SK-N-SH (cell line): ENCODE measurements around the gene TBX4. TPM values are rescaled to one million over a fixed set of nuclear protein-coding genes. Genes with fewer than 3 reads are reported as not detected.

ENCODE experiments used
- CTCF ChIA-PET: fragments of 300-600, 350-600 bp; formaldehyde crosslinking; extraction: SDS; loops from one replicate; lab custom pipeline; 2021; lab: Yijun Ruan, JAX
- POLR2A ChIA-PET: fragments of 350-600 bp; sonication (Branson Sonifier 250); formaldehyde crosslinking; extraction: SDS; loops from one replicate; lab custom pipeline; 2020; ENCODE audit warnings: antibody characterized with exemption, inconsistent platforms; lab: Yijun Ruan, JAX
- DNase-seq: peaks from one replicate; pipeline ENCODE4 v3.0.0; 2012
- H2AFZ ChIP-seq: fragments of 200-600 bp; sonication (generic); 2 replicates; pipeline ENCODE4 v1.8.1; 2016; ENCODE audit warnings: antibody characterized with exemption, mild to moderate bottlenecking, low read depth
- H3F3A ChIP-seq: fragments of 200-600 bp; sonication (generic); replicated peaks from 2 replicates; pipeline ENCODE3; 2016; ENCODE audit warnings: antibody characterized with exemption, mild to moderate bottlenecking; ENCODE audit not compliant: insufficient read depth
- H3K27ac ChIP-seq, 2 experiments: fragments of 200-500 bp in 1 of 2; fragments of 200-600 bp in 1 of 2; sonication (Bioruptor generic) in 1 of 2; sonication (generic), shearing (Covaris generic) in 1 of 2; 2 replicates each; pipeline versions ENCODE4 v1.5.1 to v1.6.1; 2014 to 2016; ENCODE audit warnings: low read depth in 2 of 2, inconsistent platforms in 1 of 2, low read length in 1 of 2, mild to moderate bottlenecking in 1 of 2, mixed read lengths in 1 of 2
- H3K27me3 ChIP-seq: fragments of 200-600 bp; sonication (generic), shearing (Covaris generic); 2 replicates; pipeline ENCODE4 v1.6.1; 2016; ENCODE audit warnings: mixed run types; ENCODE audit not compliant: insufficient read depth
- H3K36me3 ChIP-seq, 2 experiments: fragments of 200-500 bp in 1 of 2; fragments of 200-600 bp in 1 of 2; sonication (Bioruptor generic) in 1 of 2; sonication (generic) in 1 of 2; replicated peaks in 1 of 2; 2 replicates each; pipeline versions ENCODE3 to v1.5.1; 2014 to 2016; ENCODE audit warnings: low read length in 1 of 2, mild to moderate bottlenecking in 1 of 2; ENCODE audit not compliant: insufficient read depth in 2 of 2, control insufficient read depth in 1 of 2
- H3K4me1 ChIP-seq, 2 experiments: fragments of 200-500 bp in 1 of 2; fragments of 200-600 bp in 1 of 2; sonication (Bioruptor generic) in 1 of 2; sonication (generic), shearing (Covaris generic) in 1 of 2; 2 replicates each; pipeline versions ENCODE4 v1.5.1 to v1.6.1; 2014 to 2016; ENCODE audit warnings: low read depth in 1 of 2, low read length in 1 of 2, mixed run types in 1 of 2; ENCODE audit not compliant: insufficient read depth in 2 of 2, control insufficient read depth in 1 of 2
- H3K4me2 ChIP-seq: fragments of 200-600 bp; sonication (generic), shearing (Covaris generic); 2 replicates; pipeline ENCODE4 v1.6.1; 2017; ENCODE audit warnings: mixed run types
- H3K4me3 ChIP-seq, 2 experiments: fragments of 200-500 bp in 1 of 2; fragments of 200-600 bp in 1 of 2; sonication (Bioruptor generic) in 1 of 2; sonication (generic), shearing (Covaris generic) in 1 of 2; 2 replicates each; pipeline versions ENCODE4 v1.5.1 to v1.8.1; 2014 to 2016; ENCODE audit warnings: low read depth in 2 of 2, inconsistent platforms in 1 of 2, low read length in 1 of 2, mild to moderate bottlenecking in 1 of 2, mixed read lengths in 1 of 2, moderate library complexity in 1 of 2
- H3K79me2 ChIP-seq: fragments of 200-600 bp; sonication (generic); 2 replicates; pipeline ENCODE4 v1.8.1; 2017; ENCODE audit warnings: mild to moderate bottlenecking; ENCODE audit not compliant: insufficient read depth
- H3K9ac ChIP-seq: fragments of 200-600 bp; sonication (generic); 2 replicates; pipeline ENCODE4 v1.6.1; 2017; ENCODE audit warnings: mixed run types
- H3K9me2 ChIP-seq: fragments of 200-600 bp; sonication (generic); 2 replicates; pipeline ENCODE4 v1.6.1; 2017; ENCODE audit warnings: mixed run types
- H3K9me3 ChIP-seq: fragments of 200-600 bp; sonication (generic); 2 replicates; pipeline ENCODE4 v1.6.1; 2017; ENCODE audit warnings: mixed run types, mild to moderate bottlenecking, moderate library complexity
- H4K20me1 ChIP-seq: fragments of 200-600 bp; sonication (generic); 2 replicates; pipeline ENCODE4 v1.6.1; 2017; ENCODE audit warnings: mild to moderate bottlenecking, mixed run types; ENCODE audit not compliant: insufficient read depth
- EP300 ChIP-seq, 2 experiments: IDR thresholded peaks; 2 replicates each; pipeline versions ENCODE4 v1.4.0 to v1.6.1; 2012; ENCODE audit warnings: borderline replicate concordance in 1 of 2, low read depth in 1 of 2, low read length in 1 of 2
- GABPA ChIP-seq: IDR thresholded peaks from 2 replicates; pipeline ENCODE4 v1.4.0; 2012; ENCODE audit warnings: low read depth, mild to moderate bottlenecking
- GATA2 ChIP-seq: sonication (generic); formaldehyde crosslinking; IDR thresholded peaks from 2 replicates; pipeline ENCODE4 v1.5.0; 2020; ENCODE audit warnings: mild to moderate bottlenecking, missing genetic modification reagents
- MEF2A ChIP-seq: IDR thresholded peaks from 2 replicates; pipeline ENCODE4 v1.4.0; 2012; ENCODE audit warnings: low read depth, borderline replicate concordance
- MXI1 ChIP-seq: IDR thresholded peaks from 2 replicates; pipeline ENCODE4 v1.6.1; 2012; ENCODE audit warnings: mild to moderate bottlenecking, low read depth, low read length, improper control_type of control experiment
- NFIC ChIP-seq: IDR thresholded peaks from 2 replicates; pipeline ENCODE4 v1.4.0; 2012; ENCODE audit warnings: borderline replicate concordance
- RCOR1 ChIP-seq: fragments of 150-350 bp; IDR thresholded peaks from 2 replicates; pipeline ENCODE4 v1.6.1; 2017; ENCODE audit warnings: antibody characterized with exemption, low read length
- SIN3A ChIP-seq: IDR thresholded peaks from 2 replicates; pipeline ENCODE4 v1.6.1; 2012; ENCODE audit warnings: low read depth, mild to moderate bottlenecking, low read length, moderate library complexity, borderline replicate concordance
- SMC3 ChIP-seq: IDR thresholded peaks from 2 replicates; pipeline ENCODE4 v1.6.1; 2012; ENCODE audit warnings: low read depth, low read length, improper control_type of control experiment
- TEAD4 ChIP-seq: IDR thresholded peaks from 2 replicates; pipeline ENCODE4 v1.4.0; 2012; ENCODE audit warnings: mild to moderate bottlenecking, borderline replicate concordance; ENCODE audit not compliant: insufficient read depth
- WGBS: methylation state at CpG from one replicate; pipeline ENCODE4 v1.1.6; 2017; ENCODE audit warnings: low lambda C conversion rate; 5-methylcytosine and 5-hydroxymethylcytosine counted together
- polyA plus RNA-seq, 3 experiments: library from polyadenylated mRNA; depleted of rRNA; stranded (reverse); fragments of >200 nt; gene quantifications; 2 replicates each; pipeline ENCODE4 v1.2.3, GENCODE V29; 2012
- TF ChIP-seq, protein P1 (sequence below): IDR thresholded peaks from 2 replicates; pipeline ENCODE4 v1.4.0; 2012; ENCODE audit warnings: low read depth, borderline replicate concordance

The TBX4 gene
- polyA plus RNA-seq, 1 of the 3 experiments (the other 2 are of a cell fraction), result 0.02 TPM

DNA sequence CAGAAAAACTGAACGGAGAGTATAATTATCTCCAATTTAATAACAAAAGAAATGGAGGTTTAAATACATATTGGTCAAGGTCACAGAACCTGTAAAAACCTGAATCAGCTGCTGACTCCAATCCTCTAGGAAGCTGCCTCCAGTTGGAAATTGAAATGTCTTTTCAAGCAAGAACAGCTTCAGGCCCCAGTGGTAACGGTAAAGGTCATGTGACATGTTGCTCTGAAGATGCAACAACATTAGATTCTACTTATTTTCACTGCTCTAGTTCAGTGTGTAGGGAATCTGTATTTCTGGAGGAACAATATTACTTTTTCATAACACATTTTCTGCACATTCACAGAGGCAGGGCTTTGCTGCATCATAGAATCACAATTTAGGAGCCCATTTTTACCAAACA is 58.8 kb downstream of the TBX4 start:
- H3K9me2 ChIP-seq, result no peaks in the 10 kb centered on the region
- WGBS, result 74% methylated on average over 2 of the region's 2 CpGs
- no peaks in the 10 kb centered on the region for H3K36me3 ChIP-seq
- H3K4me2 ChIP-seq, result no peak overlapping the region
- POLR2A ChIA-PET, result interaction anchor here (0.6 kb wide), 1 partner anchor 1825 kb away, joined by 3 read pairs; no protein-coding TSS in a partner anchor
- no peak overlapping the region for H3K9ac ChIP-seq
- no peaks in the 10 kb centered on the region for H3K4me1 ChIP-seq
- H2AFZ ChIP-seq, result no peak overlapping the region
- no peaks in the 10 kb centered on the region for H3F3A ChIP-seq
- no peaks in the 10 kb centered on the region for H3K27me3 ChIP-seq
- H3K79me2 ChIP-seq, result no peaks in the 10 kb centered on the region
- no peaks in the 10 kb centered on the region for H4K20me1 ChIP-seq
- TF ChIP-seq RCOR1 (no peak), SIN3A (no peak), EP300 (IDR thresholded peaks at IDR 0.05; ENCODE audit: borderline replicate concordance in 1 of 2, low read depth in 1 of 2, low read length in 1 of 2) (no peak), NFIC (no peak), TEAD4 (no peak), MEF2A (no peak)
- CTCF ChIA-PET, result interaction anchor here (1.0 to 1.4 kb wide), 3 partner anchors 12 to 94 kb away, joined by 3 to 4 read pairs (median 3); no protein-coding TSS in a partner anchor
- H3K4me3 ChIP-seq, result no peak overlapping the region
- no peak for DNase-seq
- H3K9me3 ChIP-seq, result no peaks in the 10 kb centered on the region
- H3K27ac ChIP-seq, result no peak overlapping the region

DNA sequence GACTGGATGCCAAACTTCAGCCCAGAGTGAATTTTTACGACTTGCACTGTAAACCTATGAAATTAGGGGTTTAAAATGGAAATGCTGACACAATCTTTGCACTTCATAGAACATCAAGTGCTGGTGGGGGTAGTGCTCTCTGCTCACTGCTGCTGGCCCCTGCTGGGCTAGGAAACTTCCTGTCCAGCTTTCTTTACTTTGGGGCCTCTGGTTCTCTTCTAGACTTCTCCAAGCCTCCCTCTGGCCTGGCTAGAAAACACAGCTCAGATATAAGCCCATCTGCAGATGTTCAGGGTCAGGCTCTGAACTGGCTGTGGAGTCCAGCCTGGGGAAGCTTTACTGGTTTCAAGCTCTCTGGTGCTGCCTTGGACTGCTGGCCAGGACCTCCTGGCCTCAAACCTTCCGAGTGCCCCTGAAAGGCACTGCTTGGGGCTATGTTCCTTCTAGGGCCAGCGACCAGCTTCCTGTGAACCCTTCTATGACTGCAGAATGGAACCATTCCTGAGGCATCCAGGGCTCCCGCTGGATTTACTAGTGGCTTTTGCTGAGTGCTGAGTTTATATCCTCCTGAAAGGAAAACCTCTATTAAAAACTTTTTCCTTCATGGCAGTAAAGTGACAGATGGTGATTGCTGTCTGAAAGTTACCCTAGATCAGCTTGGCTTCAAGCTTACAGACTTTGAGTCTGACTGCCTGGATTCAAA is 59.4 kb downstream of the TBX4 start:
- no peaks in the 10 kb centered on the region for H3K4me1 ChIP-seq
- TF ChIP-seq TEAD4 (no peak), GATA2 (CRISPR knock-in tag) (no peak), SMC3 (no peak), SIN3A (no peak), RCOR1 (no peak), MEF2A (no peak), MXI1 (no peak), GABPA (no peak)
- TF ChIP-seq, protein P1, sequence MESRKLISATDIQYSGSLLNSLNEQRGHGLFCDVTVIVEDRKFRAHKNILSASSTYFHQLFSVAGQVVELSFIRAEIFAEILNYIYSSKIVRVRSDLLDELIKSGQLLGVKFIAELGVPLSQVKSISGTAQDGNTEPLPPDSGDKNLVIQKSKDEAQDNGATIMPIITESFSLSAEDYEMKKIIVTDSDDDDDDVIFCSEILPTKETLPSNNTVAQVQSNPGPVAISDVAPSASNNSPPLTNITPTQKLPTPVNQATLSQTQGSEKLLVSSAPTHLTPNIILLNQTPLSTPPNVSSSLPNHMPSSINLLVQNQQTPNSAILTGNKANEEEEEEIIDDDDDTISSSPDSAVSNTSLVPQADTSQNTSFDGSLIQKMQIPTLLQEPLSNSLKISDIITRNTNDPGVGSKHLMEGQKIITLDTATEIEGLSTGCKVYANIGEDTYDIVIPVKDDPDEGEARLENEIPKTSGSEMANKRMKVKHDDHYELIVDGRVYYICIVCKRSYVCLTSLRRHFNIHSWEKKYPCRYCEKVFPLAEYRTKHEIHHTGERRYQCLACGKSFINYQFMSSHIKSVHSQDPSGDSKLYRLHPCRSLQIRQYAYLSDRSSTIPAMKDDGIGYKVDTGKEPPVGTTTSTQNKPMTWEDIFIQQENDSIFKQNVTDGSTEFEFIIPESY, result no peak
- TF ChIP-seq, all 33 proteins: peak for 0
- Histone ChIP-seq H3K9ac (no peak overlapping the region), H3K4me3 (no peak overlapping the region), H4K20me1 (no peaks in the 10 kb centered on the region), H3K36me3 (no peaks in the 10 kb centered on the region), H3K79me2 (no peaks in the 10 kb centered on the region), H3F3A (no peaks in the 10 kb centered on the region), H3K9me2 (no peaks in the 10 kb centered on the region), H2AFZ (0 out of 2 replicates have a peak overlapping the region, but pooled peaks have one; percentile 3), H3K27me3 (no peaks in the 10 kb centered on the region), H3K9me3 (no peaks in the 10 kb centered on the region), H3K27ac (no peak overlapping the region), H3K4me2 (no peak overlapping the region)
- CTCF ChIA-PET, result interaction anchor here (1.4 kb wide), 1 partner anchor 95 kb away, joined by 3 read pairs; no protein-coding TSS in a partner anchor
- DNase-seq, result no peak
- 86% methylated on average over 3 of the region's 4 CpGs for WGBS
- POLR2A ChIA-PET, result interaction anchor here (0.6 kb wide), 1 partner anchor 1825 kb away, joined by 3 read pairs; no protein-coding TSS in a partner anchor
